Activated CD4-positive, alpha-beta T cell treated with anti-CD3 and anti-CD28 coated beads for 1 hour (primary cell): ENCODE data around the gene FAM83F.

ENCODE experiments used
- DNase-seq: peaks from one replicate; pipeline ENCODE4 v3.0.0-alpha.2; 2020

The FAM83F gene

GRCh38 chr22:40039482-40040115, 44.8 kb downstream of the FAM83F start:
- no peak for DNase-seq

GRCh38 chr22:40040927-40041326, 46.2 kb downstream of the FAM83F start:
- no peak for DNase-seq

- DNase-seq, result no peak
Measured at GRCh38 chr22:40041366-40042137, 46.8 kb downstream of the FAM83F start.

DNA sequence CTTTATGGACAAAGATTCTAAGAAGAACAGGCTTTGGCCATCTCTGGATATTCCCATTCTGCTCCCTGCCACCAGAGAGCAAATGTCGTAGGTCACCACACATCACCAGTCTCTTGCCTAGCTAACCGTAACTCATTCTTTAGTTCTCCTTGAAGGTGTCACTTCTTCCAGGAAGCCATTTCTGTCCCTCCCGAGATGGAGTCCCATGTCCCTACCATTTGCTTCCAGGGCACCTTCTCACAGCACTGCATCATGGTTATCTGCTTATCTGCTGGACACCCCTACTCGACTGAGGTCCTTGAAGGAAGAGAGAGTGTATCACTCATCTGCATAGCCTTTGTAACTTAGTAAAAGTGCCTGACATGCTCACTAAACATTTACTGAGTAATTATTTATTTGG, 47.6 kb downstream of the FAM83F start:
- DNase-seq, result no peak

DNA sequence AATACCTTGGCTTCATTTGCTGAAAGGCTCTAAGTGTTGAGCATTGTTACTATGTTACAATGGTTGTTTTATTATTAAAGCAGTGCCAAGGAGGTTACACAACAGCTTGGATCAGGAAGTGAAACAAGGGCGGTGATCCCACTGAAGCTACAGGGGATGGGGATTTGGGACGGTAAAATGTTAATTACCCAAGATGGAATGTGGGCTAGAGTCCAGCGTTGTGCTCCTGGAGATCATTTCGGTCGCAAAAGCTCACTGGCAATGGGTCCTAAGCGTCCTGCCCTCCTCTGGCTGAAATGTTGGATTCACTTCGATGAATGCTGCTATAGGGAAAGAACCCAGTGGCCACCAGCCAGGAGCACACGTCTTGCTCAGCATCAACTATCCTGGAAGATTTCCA, 48.3 kb downstream of the FAM83F start:
- no peak for DNase-seq

DNA sequence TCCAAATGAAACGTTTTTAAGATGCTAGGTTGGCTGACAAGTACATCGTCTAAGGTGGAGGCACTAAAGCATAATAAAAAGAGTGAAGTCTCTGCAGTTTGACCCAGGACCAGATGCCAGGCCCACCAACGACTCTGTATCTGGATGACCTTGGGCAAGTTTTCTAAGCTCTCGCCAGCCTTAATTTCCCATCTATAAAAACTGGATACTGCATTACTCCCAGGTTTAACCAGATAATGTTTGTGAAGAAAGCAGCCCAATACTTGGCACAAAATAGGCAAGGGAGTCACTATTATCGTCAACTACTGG, 49.0 kb downstream of the FAM83F start:
- DNase-seq, result no peak

DNA sequence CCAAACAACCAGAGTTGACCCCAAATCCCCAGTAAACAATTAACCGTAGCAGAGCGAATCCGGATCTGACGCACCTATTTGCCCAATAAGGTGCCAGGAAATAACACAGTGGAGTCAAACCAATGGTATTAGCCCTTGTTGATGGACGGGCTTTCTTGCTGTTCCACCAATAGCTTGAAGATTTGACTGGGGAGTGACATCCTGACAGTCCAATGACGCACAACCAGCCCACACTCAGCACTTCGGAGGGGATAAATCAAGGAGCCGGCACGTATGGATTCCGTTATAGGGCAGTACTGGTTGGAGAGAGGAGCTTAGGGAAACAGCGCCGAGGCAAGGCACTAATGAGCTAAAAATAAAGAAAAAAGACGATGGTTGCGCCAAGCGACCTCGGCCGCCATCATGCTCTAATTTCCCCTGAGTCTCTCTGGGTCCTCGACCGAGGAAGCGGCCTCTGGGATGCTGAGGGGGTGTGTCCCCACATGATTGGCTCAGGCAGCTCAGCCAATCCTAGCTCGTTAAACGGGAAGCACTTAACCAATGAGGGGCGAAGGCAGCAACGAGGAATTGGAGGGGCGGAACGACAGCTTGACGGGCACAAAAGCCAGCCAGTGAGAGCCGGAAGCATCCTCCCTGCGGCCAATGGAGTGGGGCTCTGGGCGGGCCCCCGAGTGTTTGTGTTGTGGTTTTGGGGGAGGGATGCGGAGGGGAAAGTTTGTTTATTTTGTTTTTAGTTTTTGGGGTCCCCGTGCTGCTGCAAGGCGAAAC, 49.5 kb downstream of the FAM83F start:
- peak; percentile 96 for DNase-seq

DNA sequence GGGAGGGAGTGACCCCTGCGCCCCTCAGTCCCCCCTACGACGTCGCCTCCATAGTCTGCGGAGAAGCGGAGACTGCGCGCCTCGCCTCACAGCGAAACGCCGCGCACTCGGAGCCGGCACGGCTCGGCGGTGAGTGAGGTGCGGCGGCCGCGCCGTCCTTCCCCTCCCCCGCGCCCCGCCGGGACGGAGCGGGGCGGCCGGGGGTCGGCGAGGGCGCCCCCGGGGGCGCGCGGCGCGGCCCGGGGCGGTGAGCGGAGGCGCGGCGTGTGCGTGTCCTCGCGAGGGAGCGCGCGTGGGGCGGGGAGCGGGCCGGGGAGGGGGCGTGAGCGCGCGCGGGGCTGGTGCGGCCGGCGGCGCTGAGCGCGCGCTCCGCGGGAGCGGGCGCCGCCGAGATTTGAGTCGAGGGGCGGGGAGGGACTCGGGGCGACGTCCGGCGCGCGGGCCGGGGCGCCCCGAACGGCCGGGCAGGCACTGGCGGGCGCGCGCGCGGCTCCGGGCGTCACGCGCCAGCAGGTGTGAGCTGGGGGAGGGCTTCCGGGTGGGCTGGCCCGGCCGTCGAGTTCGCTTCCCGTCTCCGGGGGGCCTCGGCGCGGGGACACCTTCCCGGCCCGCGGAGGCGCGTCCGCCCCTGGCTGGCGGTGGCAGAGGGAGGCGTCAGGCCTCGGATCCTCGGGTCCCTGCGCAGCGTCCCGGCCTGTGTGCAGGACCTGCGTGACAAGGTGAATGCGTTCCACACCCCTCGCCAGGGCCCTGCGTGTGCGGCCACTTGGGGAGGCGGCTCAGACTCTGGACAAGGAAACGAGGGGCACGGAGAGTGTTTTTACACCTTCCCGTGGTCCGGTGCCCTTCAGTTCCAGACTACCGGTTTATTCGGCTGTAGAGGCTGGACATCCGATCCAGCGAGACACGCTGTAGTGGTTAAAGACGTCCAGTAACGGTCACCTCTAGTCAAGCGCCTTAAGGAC, 50.4 kb downstream of the FAM83F start:
- peak; percentile 52 for DNase-seq

DNA sequence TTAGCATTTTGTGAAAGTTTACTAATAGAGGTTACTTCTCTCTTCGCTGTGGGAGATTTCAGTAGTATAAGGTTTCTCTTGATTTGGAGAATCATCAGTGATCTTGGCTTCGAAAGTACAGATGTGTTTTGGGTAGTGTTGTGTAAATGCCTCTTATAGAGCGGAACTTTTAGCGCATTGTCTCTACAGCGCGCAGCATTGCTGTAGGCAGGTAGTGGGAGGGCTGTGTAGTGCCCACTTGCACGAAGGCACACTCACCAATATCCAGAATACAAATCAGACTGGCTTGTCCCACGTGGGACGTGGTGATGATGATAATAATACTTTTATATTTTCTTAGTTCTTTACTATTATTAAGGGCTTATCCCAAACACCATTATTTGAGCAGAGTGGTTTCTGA, 51.4 kb downstream of the FAM83F start:
- no peak for DNase-seq

DNA sequence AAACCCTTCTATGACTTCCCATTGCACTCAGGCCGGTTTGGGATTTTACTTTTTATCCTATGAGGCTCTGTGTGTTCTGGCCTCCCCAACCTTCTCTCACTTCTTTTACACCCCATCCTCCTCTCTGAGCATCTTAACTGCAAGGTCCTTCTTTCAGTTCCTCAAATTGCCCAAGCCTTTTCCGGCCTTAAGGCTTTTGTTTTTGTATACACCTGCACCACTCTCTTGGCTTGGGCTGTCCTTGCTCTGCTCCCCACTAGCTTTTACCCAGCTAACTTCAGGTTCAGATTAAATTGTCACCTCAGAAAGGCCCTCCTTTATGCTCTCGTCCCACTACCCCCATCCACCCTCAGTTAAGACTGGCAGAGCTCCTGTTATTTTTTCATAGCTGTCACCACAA, 55.5 kb downstream of the FAM83F start:
- DNase-seq, result no peak

DNA sequence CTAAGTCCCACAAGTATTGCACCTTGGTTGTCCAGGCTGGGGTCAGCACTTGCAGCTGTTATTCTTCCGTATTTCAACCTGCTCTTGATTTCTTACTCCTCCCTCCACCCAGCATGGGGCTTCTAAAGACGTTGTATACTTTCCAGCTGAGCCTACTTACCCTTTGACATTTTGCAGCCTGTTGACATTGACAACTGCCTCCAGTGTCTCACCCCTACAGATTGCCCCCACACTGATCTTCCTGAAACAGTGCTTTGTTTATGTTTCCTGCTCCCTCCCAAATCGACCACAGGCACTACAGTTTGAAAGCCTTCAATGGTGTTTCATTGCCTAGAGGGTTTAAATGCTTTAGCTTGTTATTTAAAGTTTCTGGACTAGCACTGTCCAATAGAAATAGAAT, 56.6 kb downstream of the FAM83F start:
- DNase-seq, result no peak

GRCh38 chr22:40053460-40053859, 58.7 kb downstream of the FAM83F start:
- DNase-seq, result no peak

GRCh38 chr22:40054486-40054885, 59.7 kb downstream of the FAM83F start:
- no peak for DNase-seq

GRCh38 chr22:40055143-40055883, 60.6 kb downstream of the FAM83F start:
- DNase-seq, result no peak

GRCh38 chr22:40056154-40056553, 61.4 kb downstream of the FAM83F start:
- DNase-seq, result no peak

DNA sequence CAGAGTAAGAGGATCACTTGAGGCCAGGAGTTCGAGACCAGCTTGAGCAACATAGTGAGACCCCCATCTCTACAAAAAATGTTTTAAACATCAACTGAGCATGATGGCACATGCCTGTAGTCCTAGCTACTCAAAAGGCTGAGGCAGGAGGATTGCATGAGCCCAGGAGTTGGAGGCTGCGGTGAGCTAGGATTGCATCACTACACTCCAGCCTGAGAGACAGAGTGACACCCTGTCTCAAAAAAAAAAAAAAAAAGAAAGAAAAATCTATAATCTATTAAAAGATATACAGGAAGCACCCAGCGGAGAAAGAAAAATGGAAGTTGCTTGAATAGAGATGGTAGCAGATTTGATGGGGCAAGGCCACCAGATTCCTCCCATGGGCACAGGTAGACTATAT, 61.8 kb downstream of the FAM83F start:
- no peak for DNase-seq

DNA sequence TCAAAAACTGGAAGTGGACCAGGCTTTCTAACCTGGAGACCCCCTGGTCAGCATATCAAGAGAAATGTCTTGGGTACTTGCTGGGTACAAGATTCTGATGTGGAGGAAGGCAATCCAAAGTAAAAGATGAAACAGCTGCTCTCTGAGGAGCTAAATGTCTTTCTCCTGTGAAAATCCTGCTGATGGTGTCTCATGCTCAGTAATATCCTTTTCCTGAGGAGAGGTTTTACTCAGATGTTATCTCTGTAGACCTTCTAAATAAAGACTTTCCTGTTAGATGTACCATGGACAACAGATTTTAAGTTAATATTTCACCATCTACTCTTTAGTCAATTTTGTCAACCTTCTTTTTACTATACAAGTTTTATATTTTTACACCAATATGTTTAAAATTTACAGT, 62.9 kb downstream of the FAM83F start:
- no peak for DNase-seq

DNA sequence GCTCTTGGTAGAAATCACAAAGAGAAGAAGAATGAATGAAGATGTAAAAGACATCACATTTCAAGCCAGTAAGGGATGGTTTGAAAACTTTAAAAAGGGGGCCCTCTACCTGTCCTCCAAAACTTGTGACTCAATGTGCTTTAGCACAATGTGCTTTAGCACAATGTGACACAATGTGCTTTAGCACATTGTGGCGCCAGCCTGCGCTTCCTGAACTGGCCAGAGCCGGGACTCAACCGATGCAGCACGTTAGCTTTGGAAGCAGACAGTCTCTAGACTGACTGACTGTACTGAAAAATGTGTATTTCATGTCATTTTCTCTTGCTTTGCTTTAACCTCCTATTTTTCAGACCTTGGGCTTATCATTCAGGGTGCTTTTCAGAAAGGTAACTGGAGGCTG, 63.5 kb downstream of the FAM83F start:
- no peak for DNase-seq

GRCh38 chr22:40065981-40066380, 71.2 kb downstream of the FAM83F start:
- DNase-seq, result no peak

DNA sequence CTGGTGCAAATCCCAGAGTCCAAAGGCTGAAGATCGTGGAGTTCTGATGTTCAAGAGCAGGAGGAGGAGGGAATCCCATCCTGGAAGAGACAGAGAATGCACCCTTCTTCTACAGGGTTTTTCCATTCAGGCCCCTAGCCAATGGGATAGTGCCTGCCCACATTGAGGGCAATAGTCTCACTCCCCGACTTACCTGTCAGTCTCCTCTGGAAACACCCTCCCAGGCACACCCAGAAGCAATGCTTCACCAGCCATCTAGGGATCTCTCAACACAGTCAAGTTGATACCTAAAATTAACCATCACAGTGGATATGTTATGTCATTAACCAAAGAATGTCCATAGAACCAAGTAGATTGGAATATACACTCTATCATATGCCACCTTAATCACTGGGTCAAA, 72.9 kb downstream of the FAM83F start:
- no peak for DNase-seq

GRCh38 chr22:40070701-40071100, 75.9 kb downstream of the FAM83F start:
- DNase-seq, result no peak

GRCh38 chr22:40071720-40072119, 77.0 kb downstream of the FAM83F start:
- no peak for DNase-seq
